Measurements from ENCODE around the gene KIF3B. TPM values are rescaled to one million over a fixed set of nuclear protein-coding genes. Genes with fewer than 3 reads are reported as not detected.

The KIF3B gene
- polyA plus RNA-seq, 1 donor (not counting 4 experiments of a cell fraction or from before 2014, with no cell fraction given): 20.3 TPM

DNA sequence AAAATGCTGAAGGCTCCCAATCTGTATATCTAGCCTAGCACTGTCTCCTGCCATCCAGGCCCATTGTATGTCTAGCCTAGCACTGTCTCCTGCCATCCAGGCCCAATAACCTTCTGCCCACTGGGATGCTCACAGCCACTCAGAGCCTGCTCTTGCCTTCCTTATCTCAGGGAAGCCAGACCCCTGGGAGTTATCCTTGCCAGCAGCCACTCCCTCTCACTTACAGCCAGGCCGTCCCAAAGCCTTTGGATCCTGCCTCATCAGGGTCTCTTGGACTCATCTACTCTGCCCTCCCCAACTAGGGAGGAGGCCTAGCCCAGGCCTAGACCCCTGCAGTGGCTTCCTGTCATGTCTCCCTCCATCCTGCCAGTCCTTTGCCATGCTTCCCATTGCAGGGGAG lies 37.3 kb downstream of the KIF3B start:
- Histone ChIP-seq H3K36me3 (ENCODE audit: control insufficient read depth in 2 of 2, extremely low read depth in 1 of 2, insufficient read depth in 2 of 2, low read length in 2 of 2) (peaks cover 7 to 12% of the 10 kb centered on the region in 2 experiments), H3K4me3 (ENCODE audit: control insufficient read depth in 2 of 3, extremely low read depth in 1 of 3, insufficient read depth in 2 of 3, low read depth in 1 of 3, low read length in 3 of 3) (no peak overlapping the region), H3K4me1 (ENCODE audit: control insufficient read depth, extremely low read depth, insufficient read depth, low read length) (no peaks in the 10 kb centered on the region), H2AFZ (ENCODE audit: control insufficient read depth, low read length) (no peak overlapping the region), H3K9me3 (ENCODE audit: control insufficient read depth, low read depth, low read length) (no peaks in the 10 kb centered on the region), H3K4me2 (ENCODE audit: control insufficient read depth, extremely low read depth, insufficient read depth, low read depth, low read length) (no peak overlapping the region), H3K9me1 (ENCODE audit: control insufficient read depth, extremely low read depth, insufficient read depth, low read length) (no peaks in the 10 kb centered on the region), H3K27ac (ENCODE audit: control insufficient read depth, insufficient read depth, low read length) (no peak overlapping the region), H3K27me3 (ENCODE audit: control insufficient read depth, extremely low read depth, insufficient read depth, low read length) (no peaks in the 10 kb centered on the region), H4K20me1 (ENCODE audit: control insufficient read depth, extremely low read depth, insufficient read depth, low read length) (no peaks in the 10 kb centered on the region), H3K9ac (ENCODE audit: control insufficient read depth, extremely low read depth, insufficient read depth, low read length) (no peak overlapping the region), H3K79me2 (ENCODE audit: control insufficient read depth, insufficient read depth, low read length) (no peaks in the 10 kb centered on the region)
- no peak for DNase-seq (ENCODE audit: low read depth, low spot score)
- dilution Hi-C loops (cut with MboI; ENCODE audit: extremely low pct_ligation_motif_present, low sequenced_read_pairs): no loop called here
- no peak for FAIRE-seq
- no peak for TF ChIP-seq EZH2 (IDR thresholded peaks at IDR 0.05; ENCODE audit: low read length)
- TF ChIP-seq, protein P1, sequence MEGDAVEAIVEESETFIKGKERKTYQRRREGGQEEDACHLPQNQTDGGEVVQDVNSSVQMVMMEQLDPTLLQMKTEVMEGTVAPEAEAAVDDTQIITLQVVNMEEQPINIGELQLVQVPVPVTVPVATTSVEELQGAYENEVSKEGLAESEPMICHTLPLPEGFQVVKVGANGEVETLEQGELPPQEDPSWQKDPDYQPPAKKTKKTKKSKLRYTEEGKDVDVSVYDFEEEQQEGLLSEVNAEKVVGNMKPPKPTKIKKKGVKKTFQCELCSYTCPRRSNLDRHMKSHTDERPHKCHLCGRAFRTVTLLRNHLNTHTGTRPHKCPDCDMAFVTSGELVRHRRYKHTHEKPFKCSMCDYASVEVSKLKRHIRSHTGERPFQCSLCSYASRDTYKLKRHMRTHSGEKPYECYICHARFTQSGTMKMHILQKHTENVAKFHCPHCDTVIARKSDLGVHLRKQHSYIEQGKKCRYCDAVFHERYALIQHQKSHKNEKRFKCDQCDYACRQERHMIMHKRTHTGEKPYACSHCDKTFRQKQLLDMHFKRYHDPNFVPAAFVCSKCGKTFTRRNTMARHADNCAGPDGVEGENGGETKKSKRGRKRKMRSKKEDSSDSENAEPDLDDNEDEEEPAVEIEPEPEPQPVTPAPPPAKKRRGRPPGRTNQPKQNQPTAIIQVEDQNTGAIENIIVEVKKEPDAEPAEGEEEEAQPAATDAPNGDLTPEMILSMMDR (optimal IDR thresholded peaks at IDR 0.05 in 1 of 3, IDR thresholded peaks at IDR 0.05 in 1 of 3, conservative IDR thresholded peaks at IDR 0.05 in 1 of 3; ENCODE audit: extremely low read depth in 1 of 3, insufficient read depth in 2 of 3, low read length in 3 of 3): no peak

DNA sequence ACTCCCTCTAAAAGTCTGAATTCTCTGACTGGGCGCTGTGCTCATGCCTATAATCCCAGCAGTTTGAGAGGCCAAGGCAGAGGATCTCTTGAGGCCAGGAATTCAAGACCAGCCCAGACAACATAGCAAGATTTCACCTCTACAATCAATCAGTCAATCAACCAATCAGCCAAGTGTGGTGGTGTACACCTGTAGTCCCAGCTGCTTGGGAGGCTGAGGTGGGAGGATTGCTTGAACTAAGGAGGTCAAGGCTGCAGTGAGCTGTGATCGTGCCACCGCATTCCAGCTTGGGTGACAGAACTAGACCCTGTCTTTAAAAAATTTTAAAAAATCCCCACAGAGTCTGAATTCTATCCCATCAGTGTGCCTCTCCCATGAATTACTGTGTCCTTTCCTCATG lies 37.9 kb downstream of the KIF3B start:
- Histone ChIP-seq H3K9me3 (ENCODE audit: control insufficient read depth, low read depth, low read length) (no peaks in the 10 kb centered on the region), H3K27me3 (ENCODE audit: control insufficient read depth, extremely low read depth, insufficient read depth, low read length) (no peaks in the 10 kb centered on the region), H3K79me2 (ENCODE audit: control insufficient read depth, insufficient read depth, low read length) (no peaks in the 10 kb centered on the region), H3K9ac (ENCODE audit: control insufficient read depth, extremely low read depth, insufficient read depth, low read length) (no peak overlapping the region), H2AFZ (ENCODE audit: control insufficient read depth, low read length) (no peak overlapping the region), H3K9me1 (ENCODE audit: control insufficient read depth, extremely low read depth, insufficient read depth, low read length) (no peaks in the 10 kb centered on the region), H3K4me3 (ENCODE audit: control insufficient read depth in 2 of 3, extremely low read depth in 1 of 3, insufficient read depth in 2 of 3, low read depth in 1 of 3, low read length in 3 of 3) (no peak overlapping the region), H3K4me1 (ENCODE audit: control insufficient read depth, extremely low read depth, insufficient read depth, low read length) (no peaks in the 10 kb centered on the region), H3K36me3 (ENCODE audit: control insufficient read depth in 2 of 2, extremely low read depth in 1 of 2, insufficient read depth in 2 of 2, low read length in 2 of 2) (peaks cover 7 to 9% of the 10 kb centered on the region in 2 experiments), H3K27ac (ENCODE audit: control insufficient read depth, insufficient read depth, low read length) (no peak overlapping the region), H4K20me1 (ENCODE audit: control insufficient read depth, extremely low read depth, insufficient read depth, low read length) (no peaks in the 10 kb centered on the region), H3K4me2 (ENCODE audit: control insufficient read depth, extremely low read depth, insufficient read depth, low read depth, low read length) (no peak overlapping the region)
- DNase-seq (ENCODE audit: low read depth, low spot score): no peak
- TF ChIP-seq, protein P1 (optimal IDR thresholded peaks at IDR 0.05 in 1 of 3, IDR thresholded peaks at IDR 0.05 in 1 of 3, conservative IDR thresholded peaks at IDR 0.05 in 1 of 3; ENCODE audit: extremely low read depth in 1 of 3, insufficient read depth in 2 of 3, low read length in 3 of 3): no peak
- TF ChIP-seq EZH2 (IDR thresholded peaks at IDR 0.05; ENCODE audit: low read length): no peak
- FAIRE-seq: no peak
- dilution Hi-C loops (cut with MboI; ENCODE audit: extremely low pct_ligation_motif_present, low sequenced_read_pairs): no loop called here

Measured in keratinocyte (primary cell).